ENCODE results near the gene ACRV1.

Gene ACRV1

GRCh38 chr11:125688066-125688465 is 7.4 kb upstream of the ACRV1 start:
- Histone ChIP-seq H2AFZ (ENCODE audit: low read length) (no peak overlapping the region), H3K23ac (ENCODE audit: low read depth, low read length, poor library complexity) (no peak overlapping the region), H3K14ac (ENCODE audit: low read length) (no peak overlapping the region), H2AK5ac (ENCODE audit: low read depth, low read length) (no peak overlapping the region), H3K18ac (ENCODE audit: low read length) (no peak overlapping the region), H2BK5ac (ENCODE audit: low read length) (no peak overlapping the region), H3K9me3 (replicated peaks in 1 of 2; ENCODE audit: control insufficient read depth in 2 of 2, insufficient read depth in 1 of 2, low read depth in 1 of 2, low read length in 2 of 2) (no peaks in the 10 kb centered on the region), H3K4ac (ENCODE audit: low read length) (no peak overlapping the region), H3K27me3 (ENCODE audit: control insufficient read depth in 3 of 3, insufficient read depth in 3 of 3, low read depth in 1 of 3, low read length in 3 of 3) (no peaks in the 10 kb centered on the region), H3K4me2 (ENCODE audit: insufficient read depth, low read length, poor library complexity, severe bottlenecking) (no peak overlapping the region), H3K36me3 (replicated peaks in 1 of 2; ENCODE audit: control insufficient read depth in 2 of 2, insufficient read depth in 2 of 2, low read length in 2 of 2) (peaks cover 5 to 25% of the 10 kb centered on the region in 2 donors), H3K4me1 (ENCODE audit: control insufficient read depth in 2 of 2, insufficient read depth in 1 of 2, low read depth in 1 of 2, low read length in 2 of 2) (no peaks in the 10 kb centered on the region), H4K91ac (ENCODE audit: low read depth, low read length, poor library complexity) (no peak overlapping the region), H3K79me1 (ENCODE audit: low read depth, low read length) (no peaks in the 10 kb centered on the region), H2BK15ac (ENCODE audit: low read length) (no peak overlapping the region), H3K27ac (replicated peaks; ENCODE audit: low read length) (no peak overlapping the region), H4K8ac (ENCODE audit: low read depth, low read length) (no peak overlapping the region), H2BK120ac (ENCODE audit: low read depth, low read length) (no peak overlapping the region), H2BK12ac (ENCODE audit: low read length) (no peak overlapping the region), H3K4me3 (ENCODE audit: low read length in 2 of 2) (peak overlapping the region in 1 of 2 donors; percentile 18), H3K9ac (ENCODE audit: low read depth, low read length, poor library complexity) (no peak overlapping the region)
- WGBS, 2 donors (ENCODE audit: extremely low coverage in 2 of 2, insufficient read length in 2 of 2, insufficient replicate concordance in 1 of 2), result no CpG with 5 or more reads among the region's 11 CpGs
- DNase-seq (ENCODE audit: low spot score), result no peak

GRCh38 chr11:125685228-125685627 is 4.6 kb upstream of the ACRV1 start:
- Histone ChIP-seq H3K23ac (ENCODE audit: low read depth, low read length, poor library complexity) (no peak overlapping the region), H3K36me3 (replicated peaks in 1 of 2; ENCODE audit: control insufficient read depth in 2 of 2, insufficient read depth in 2 of 2, low read length in 2 of 2) (peaks cover 5 to 40% of the 10 kb centered on the region in 2 donors), H2BK5ac (ENCODE audit: low read length) (no peak overlapping the region), H3K27ac (replicated peaks; ENCODE audit: low read length) (no peak overlapping the region), H3K9me3 (replicated peaks in 1 of 2; ENCODE audit: control insufficient read depth in 2 of 2, insufficient read depth in 1 of 2, low read depth in 1 of 2, low read length in 2 of 2) (no peaks in the 10 kb centered on the region), H3K9ac (ENCODE audit: low read depth, low read length, poor library complexity) (no peak overlapping the region), H3K4me2 (ENCODE audit: insufficient read depth, low read length, poor library complexity, severe bottlenecking) (no peak overlapping the region), H3K18ac (ENCODE audit: low read length) (no peak overlapping the region), H4K91ac (ENCODE audit: low read depth, low read length, poor library complexity) (no peak overlapping the region), H2BK12ac (ENCODE audit: low read length) (no peak overlapping the region), H2BK15ac (ENCODE audit: low read length) (no peak overlapping the region), H3K4ac (ENCODE audit: low read length) (no peak overlapping the region), H3K27me3 (ENCODE audit: control insufficient read depth in 3 of 3, insufficient read depth in 3 of 3, low read depth in 1 of 3, low read length in 3 of 3) (no peaks in the 10 kb centered on the region), H3K79me1 (ENCODE audit: low read depth, low read length) (no peaks in the 10 kb centered on the region), H4K8ac (ENCODE audit: low read depth, low read length) (no peak overlapping the region), H3K4me1 (ENCODE audit: control insufficient read depth in 2 of 2, insufficient read depth in 1 of 2, low read depth in 1 of 2, low read length in 2 of 2) (no peaks in the 10 kb centered on the region), H3K14ac (ENCODE audit: low read length) (no peak overlapping the region), H2BK120ac (ENCODE audit: low read depth, low read length) (no peak overlapping the region), H2AK5ac (ENCODE audit: low read depth, low read length) (no peak overlapping the region), H2AFZ (ENCODE audit: low read length) (no peak overlapping the region), H3K4me3 (ENCODE audit: low read length in 2 of 2) (no peak overlapping the region)
- 100% methylated on average over 1 of the region's 9 CpGs; no CpG with 5 or more reads in 1 of the 2 donors for whole genome bisulfite sequencing, 2 donors (ENCODE audit: extremely low coverage in 2 of 2, insufficient read length in 2 of 2, insufficient replicate concordance in 1 of 2)
- no peak for DNase-seq (ENCODE audit: low spot score)

- no peak overlapping the region for H4K8ac ChIP-seq (ENCODE audit: low read depth, low read length)
- no peak overlapping the region for H3K18ac ChIP-seq (ENCODE audit: low read length)
- H3K23ac ChIP-seq (ENCODE audit: low read depth, low read length, poor library complexity), result no peak overlapping the region
- no peak overlapping the region for H4K91ac ChIP-seq (ENCODE audit: low read depth, low read length, poor library complexity)
- peaks cover 10 to 80% of the 10 kb centered on the region in 2 donors for H3K36me3 ChIP-seq (replicated peaks in 1 of 2; ENCODE audit: control insufficient read depth in 2 of 2, insufficient read depth in 2 of 2, low read length in 2 of 2)
- no peaks in the 10 kb centered on the region for H3K79me1 ChIP-seq (ENCODE audit: low read depth, low read length)
- H3K27me3 ChIP-seq (ENCODE audit: control insufficient read depth in 3 of 3, insufficient read depth in 3 of 3, low read depth in 1 of 3, low read length in 3 of 3), result no peaks in the 10 kb centered on the region
- H2BK12ac ChIP-seq (ENCODE audit: low read length), result no peak overlapping the region
- no peak overlapping the region for H3K4me2 ChIP-seq (ENCODE audit: insufficient read depth, low read length, poor library complexity, severe bottlenecking)
- no peak overlapping the region for H2BK120ac ChIP-seq (ENCODE audit: low read depth, low read length)
- H3K4me1 ChIP-seq (ENCODE audit: control insufficient read depth in 2 of 2, insufficient read depth in 1 of 2, low read depth in 1 of 2, low read length in 2 of 2), result no peaks in the 10 kb centered on the region
- no peak overlapping the region for H3K27ac ChIP-seq (replicated peaks; ENCODE audit: low read length)
- H3K14ac ChIP-seq (ENCODE audit: low read length), result no peak overlapping the region
- H3K9ac ChIP-seq (ENCODE audit: low read depth, low read length, poor library complexity), result no peak overlapping the region
- H3K4me3 ChIP-seq (ENCODE audit: low read length in 2 of 2), result no peak overlapping the region
- no peak overlapping the region for H2BK15ac ChIP-seq (ENCODE audit: low read length)
- no peak overlapping the region for H3K4ac ChIP-seq (ENCODE audit: low read length)
- no peak overlapping the region for H2AK5ac ChIP-seq (ENCODE audit: low read depth, low read length)
- H3K9me3 ChIP-seq (replicated peaks in 1 of 2; ENCODE audit: control insufficient read depth in 2 of 2, insufficient read depth in 1 of 2, low read depth in 1 of 2, low read length in 2 of 2), result peaks cover 0 to 3% of the 10 kb centered on the region in 2 donors
- no peak overlapping the region for H2AFZ ChIP-seq (ENCODE audit: low read length)
- DNase-seq (ENCODE audit: low spot score), result no peak
- WGBS, 2 donors (ENCODE audit: extremely low coverage in 2 of 2, insufficient read length in 2 of 2, insufficient replicate concordance in 1 of 2), result no CpG with 5 or more reads among the region's 2 CpGs
- no peak overlapping the region for H2BK5ac ChIP-seq (ENCODE audit: low read length)
These were observed 810 bp downstream of the ACRV1 start for GRCh38 chr11:125679837-125680236.

- Histone ChIP-seq H4K8ac (ENCODE audit: low read depth, low read length) (no peak overlapping the region), H2BK12ac (ENCODE audit: low read length) (no peak overlapping the region), H2BK15ac (ENCODE audit: low read length) (no peak overlapping the region), H3K27me3 (ENCODE audit: control insufficient read depth in 3 of 3, insufficient read depth in 3 of 3, low read depth in 1 of 3, low read length in 3 of 3) (no peaks in the 10 kb centered on the region), H2AFZ (ENCODE audit: low read length) (no peak overlapping the region), H3K9me3 (replicated peaks in 1 of 2; ENCODE audit: control insufficient read depth in 2 of 2, insufficient read depth in 1 of 2, low read depth in 1 of 2, low read length in 2 of 2) (peaks cover 0 to 3% of the 10 kb centered on the region in 2 donors), H3K36me3 (replicated peaks in 1 of 2; ENCODE audit: control insufficient read depth in 2 of 2, insufficient read depth in 2 of 2, low read length in 2 of 2) (peaks cover 10 to 80% of the 10 kb centered on the region in 2 donors), H3K4me1 (ENCODE audit: control insufficient read depth in 2 of 2, insufficient read depth in 1 of 2, low read depth in 1 of 2, low read length in 2 of 2) (no peaks in the 10 kb centered on the region), H4K91ac (ENCODE audit: low read depth, low read length, poor library complexity) (no peak overlapping the region), H3K9ac (ENCODE audit: low read depth, low read length, poor library complexity) (no peak overlapping the region), H3K14ac (ENCODE audit: low read length) (no peak overlapping the region), H3K27ac (replicated peaks; ENCODE audit: low read length) (no peak overlapping the region), H3K18ac (ENCODE audit: low read length) (no peak overlapping the region), H2BK120ac (ENCODE audit: low read depth, low read length) (no peak overlapping the region), H3K4me2 (ENCODE audit: insufficient read depth, low read length, poor library complexity, severe bottlenecking) (no peak overlapping the region), H2BK5ac (ENCODE audit: low read length) (no peak overlapping the region), H3K4me3 (ENCODE audit: low read length in 2 of 2) (no peak overlapping the region), H3K23ac (ENCODE audit: low read depth, low read length, poor library complexity) (no peak overlapping the region), H2AK5ac (ENCODE audit: low read depth, low read length) (no peak overlapping the region), H3K4ac (ENCODE audit: low read length) (no peak overlapping the region), H3K79me1 (ENCODE audit: low read depth, low read length) (no peaks in the 10 kb centered on the region)
- no peak for DNase-seq (ENCODE audit: low spot score)
- WGBS, 2 donors (ENCODE audit: extremely low coverage in 2 of 2, insufficient read length in 2 of 2, insufficient replicate concordance in 1 of 2), result no CpG with 5 or more reads among the region's 4 CpGs
These were observed 1.2 kb downstream of the ACRV1 start for GRCh38 chr11:125679397-125679796.
